Placental pericyte (primary cell): ENCODE data around the gene DYNAP. TPM values are rescaled to one million over a fixed set of nuclear protein-coding genes. Genes with fewer than 3 reads are reported as not detected.

Experiments used
- total RNA-seq: library from RNA; depleted of rRNA; stranded (reverse); fragments of >200 nt; gene quantifications from 2 replicates; pipeline ENCODE4 v1.2.3, GENCODE V29; 2012

DYNAP gene, protein sequence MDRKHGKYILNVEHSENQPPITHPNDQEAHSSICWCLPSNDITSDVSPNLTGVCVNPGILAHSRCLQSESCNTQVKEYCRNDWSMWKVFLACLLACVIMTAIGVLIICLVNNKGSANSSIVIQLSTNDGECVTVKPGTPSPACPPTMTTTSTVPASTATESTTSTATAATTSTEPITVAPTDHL
- not detected in 2 replicates for total RNA-seq

DNA sequence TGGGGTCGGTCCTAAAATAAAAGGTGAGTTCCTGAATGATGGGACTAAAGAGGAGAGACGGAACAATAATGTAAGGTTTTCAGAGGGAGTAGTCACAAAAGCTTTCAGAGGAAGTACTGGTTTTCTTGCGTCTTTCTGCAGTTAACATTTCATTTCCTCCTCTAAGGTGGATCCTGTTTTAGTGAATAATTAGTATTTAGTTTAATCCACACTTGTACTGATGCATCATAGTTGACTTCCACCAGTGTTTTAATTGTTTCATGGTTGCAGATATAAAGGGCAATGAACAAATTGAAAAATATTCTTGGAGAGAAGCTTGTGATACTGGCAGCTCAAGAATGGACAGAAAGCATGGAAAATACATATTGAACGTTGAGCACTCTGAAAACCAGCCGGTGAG is at the start of gene DYNAP:
DYNAP (plus strand) TSS at position 301 of the 400 bp plus-strand sequence; CDS start at position 339, 38 bp downstream.

Other genes starting within 250 kb of the DYNAP start
- not detected in 2 replicates for gene STARD6, start 233.4 kb upstream of the DYNAP start, total RNA-seq
- 0.66 and 8.9 TPM in 2 replicates for gene C18orf54, start 233.3 kb upstream of the DYNAP start, total RNA-seq
- 20.5 and 24.5 TPM in 2 replicates for gene RAB27B, start 237.2 kb downstream of the DYNAP start, total RNA-seq